Measurements from ENCODE around the gene SUPT3H.
"Not testable (repeated sequence)": the region's sequence is repeated elsewhere in the genome, so short reads cannot be mapped to it uniquely, and the experiment has no call there.

Gene SUPT3H

DNA sequence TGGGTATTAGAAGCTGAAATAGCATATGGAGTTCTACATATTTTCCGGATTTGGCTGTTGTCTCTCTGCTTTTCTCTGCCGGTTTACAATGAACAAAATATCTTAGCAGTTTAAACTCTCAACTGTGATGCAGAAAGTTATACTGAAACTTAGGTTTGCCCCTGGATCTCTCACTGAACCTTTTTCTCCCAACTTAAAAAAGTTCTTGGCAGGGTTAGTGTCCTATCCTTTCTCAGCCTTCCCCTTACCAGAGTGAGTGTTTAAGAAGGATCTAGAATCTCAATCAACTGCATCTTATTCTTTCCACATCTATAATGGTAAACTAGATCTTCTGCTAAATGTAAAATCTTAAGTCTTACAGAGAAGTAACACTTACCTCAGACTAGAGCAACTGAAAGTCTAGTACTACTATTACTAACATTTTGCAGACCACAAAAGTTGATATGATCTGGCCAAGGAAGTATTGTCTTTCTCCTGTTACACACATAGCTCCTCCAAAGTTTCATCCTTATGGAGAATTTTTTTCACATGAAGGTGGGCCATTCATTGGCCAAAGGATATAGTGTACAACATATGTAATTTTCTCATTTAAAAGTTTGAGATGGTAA lies 441.9 kb downstream of the SUPT3H start:
- no peak for DNase-seq

DNA sequence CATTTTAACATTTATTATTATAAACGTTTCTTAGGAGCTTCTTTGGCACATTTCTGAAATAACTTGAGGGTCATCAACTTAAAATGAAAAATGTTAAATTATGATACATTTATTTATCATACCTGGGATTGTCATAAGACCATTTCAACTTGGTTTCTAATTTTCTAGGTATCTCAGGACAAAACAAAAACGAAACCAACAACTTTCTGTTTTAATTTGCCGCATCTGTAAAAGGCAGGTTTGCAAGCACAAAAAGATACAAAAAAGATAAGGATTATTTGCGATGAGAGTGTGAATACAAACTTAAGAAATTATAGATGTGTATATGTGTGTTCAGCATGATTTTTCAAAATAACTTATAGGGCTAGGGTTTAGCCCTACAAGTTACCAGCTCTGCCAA lies 444.6 kb downstream of the SUPT3H start:
- no peak for DNase-seq

DNA sequence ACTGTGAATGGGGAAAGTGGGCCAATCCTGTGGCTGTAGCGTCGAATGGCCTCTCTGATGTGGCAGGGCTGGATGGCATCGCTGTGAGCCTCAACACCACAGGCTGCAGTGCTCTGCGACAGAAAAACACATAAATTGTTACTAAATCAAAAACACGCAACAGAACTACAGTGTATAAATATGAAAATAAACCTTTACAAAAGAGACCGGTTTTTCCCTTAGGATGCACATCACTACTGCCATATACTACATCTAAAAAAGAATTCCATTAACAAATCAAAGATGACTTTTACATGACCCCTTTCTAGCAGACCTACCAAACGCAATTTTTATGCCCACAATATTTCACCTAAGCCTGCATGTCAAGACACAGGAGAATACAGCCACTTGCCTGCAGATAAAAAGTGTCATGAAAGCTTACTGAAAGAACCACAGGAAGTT lies 445.1 kb downstream of the SUPT3H start:
- DNase-seq = no peak

DNA sequence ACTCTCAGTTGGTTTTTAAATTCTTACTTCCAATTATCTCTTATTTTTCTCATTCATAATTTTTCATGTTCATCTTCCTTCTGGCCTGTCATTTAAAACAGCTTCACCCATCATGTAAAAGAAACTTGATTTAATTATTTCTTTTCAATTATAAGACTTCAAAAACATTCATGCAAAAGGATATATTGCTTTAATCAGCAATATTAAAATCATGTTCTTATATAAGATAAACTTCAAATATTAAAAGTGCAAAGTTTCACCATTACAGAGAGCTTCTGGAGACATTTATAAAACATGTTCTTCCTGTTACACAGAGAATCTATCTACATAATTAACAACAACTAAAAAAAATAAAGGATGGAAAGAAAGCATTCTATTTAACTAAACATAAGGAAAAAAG lies 446.3 kb downstream of the SUPT3H start:
- no peak for DNase-seq

DNA sequence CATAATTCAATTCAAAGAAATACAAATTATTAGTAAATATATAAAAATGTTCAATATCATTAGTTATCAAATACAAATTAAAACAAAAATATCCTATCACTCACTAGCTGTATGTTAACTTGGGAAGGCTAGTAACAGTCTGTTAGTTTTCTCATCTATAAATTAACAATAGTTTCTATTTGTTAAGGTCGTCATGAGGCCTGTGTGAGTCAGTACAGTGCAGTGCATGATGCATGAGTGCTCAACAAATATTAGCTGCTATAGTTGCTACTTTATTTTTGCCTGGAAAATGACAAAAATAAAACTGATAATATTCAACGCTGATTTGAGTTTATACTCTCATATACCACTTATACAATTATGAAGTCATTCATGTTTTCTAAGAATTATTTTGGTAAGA lies 451.2 kb downstream of the SUPT3H start:
- no peak for DNase-seq

DNA sequence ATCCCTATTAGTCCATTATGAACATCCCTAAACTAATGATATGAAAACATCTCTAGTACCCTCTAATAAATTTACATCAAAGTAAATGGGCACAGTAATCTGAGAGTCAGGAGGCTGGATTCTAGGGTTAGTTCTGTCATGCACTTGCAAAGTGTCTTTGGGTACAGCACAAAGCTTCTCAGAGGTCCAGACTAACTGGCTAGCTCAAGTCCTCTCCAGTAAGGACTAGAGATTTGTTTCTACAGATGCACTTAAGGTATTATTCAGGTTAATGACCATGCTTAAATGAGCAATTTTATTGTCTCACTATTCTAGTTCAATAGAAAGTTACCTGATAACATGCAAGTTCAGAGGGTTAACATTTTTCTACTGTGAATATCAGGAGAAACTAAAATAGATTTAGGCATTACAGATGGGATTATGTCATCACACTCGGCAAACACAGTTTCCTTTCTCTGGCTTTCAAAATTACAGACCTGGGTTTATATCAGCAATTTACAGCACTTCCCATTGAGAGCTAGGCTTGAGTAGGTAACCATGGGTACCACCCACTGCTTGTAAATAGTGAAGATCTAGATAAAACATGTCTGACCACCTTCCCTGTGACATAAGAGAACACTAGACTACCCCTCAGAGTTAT lies 452.5 kb downstream of the SUPT3H start:
- DNase-seq = peak in 1 of 2 donors; percentile 79

DNA sequence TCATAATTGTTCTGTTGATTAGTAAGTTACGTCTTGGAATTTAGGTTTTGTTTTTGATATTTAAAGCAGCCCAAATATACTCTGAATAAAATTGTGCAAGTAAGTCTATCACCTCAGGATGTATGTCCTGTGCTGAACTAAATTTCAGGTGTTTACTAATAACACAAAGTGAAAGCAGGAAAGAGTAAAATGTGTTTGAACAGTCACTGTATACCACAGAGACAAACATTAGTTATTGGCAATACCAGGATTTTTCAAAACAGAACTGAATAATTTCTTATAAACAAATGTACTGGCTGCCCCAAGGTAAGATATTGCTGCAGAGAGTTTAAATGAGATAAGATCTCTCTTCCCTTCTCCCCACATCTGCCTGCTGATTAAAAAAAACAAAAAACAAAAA lies 454.3 kb downstream of the SUPT3H start:
- no peak for DNase-seq

DNA sequence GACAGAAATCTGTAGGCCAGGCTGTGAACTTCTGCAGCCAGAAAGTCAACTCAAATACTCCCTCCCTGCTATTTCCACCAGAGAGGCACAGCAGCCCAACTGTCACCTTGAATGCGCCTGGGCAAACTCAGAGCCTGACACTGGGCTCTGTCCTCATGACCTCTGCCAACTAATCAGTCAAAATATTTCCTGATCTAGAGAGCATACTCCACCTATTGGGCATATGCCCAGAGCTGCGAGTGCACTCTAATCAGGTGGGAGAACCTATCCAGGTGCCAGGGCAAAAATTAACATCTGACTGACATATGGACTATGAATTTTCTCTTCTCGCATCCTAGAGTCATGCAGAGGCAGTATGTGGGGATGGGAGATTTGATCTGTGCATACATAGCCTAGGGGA lies 455.9 kb downstream of the SUPT3H start:
- DNase-seq = no peak

DNA sequence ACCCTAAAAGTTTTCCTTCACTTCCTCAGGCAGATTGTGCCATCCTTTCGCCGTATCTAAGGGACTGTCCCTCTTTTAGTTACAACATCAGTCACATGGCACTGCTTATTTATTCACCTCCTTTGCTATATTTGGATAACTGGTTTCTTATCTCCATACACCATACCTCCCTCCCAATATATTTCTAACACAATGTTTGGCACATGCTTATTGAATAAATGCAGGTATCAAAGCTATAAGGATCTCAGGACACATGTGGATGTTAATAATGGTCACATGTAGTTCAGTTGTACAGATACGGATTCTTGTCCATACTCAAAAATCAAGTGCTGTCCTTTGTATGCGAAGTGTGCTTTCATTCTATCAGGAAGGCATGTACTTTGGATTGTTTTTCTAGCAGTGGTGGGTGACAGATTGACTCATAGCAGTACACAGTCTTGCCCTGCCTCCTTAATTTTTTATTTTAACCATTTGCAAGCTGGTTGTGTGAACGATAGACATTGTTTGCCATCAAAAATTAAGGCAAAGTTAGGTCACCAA lies 456.7 kb downstream of the SUPT3H start:
- DNase-seq = no peak

DNA sequence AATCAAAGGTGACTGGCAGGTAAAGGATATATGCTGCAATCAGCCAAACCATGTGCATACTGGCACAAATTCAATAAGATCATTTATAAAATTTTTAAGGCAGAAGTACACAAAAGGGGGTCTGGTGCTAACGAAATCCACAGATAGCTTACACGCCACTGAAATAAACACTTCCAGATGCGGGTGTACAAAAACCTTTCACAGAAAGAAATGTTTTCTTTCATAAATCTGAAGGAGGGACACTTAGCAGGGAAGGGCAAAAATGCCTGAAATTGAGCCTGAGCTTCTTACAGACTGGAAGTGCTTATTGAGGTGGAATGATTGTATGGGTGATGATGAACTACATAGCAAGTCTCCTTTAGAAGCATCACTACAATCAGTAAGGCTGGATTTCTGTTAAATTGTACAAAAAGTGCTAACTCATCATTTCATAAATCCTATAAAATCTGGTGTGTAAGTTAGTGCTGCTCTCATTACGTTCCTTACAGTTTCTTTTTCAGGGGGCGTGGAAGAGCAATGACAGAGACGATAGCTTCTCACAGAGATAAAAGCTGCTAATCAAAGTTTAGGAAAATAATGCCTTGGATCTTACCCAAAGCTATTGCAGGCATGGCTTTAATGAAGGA lies 458.9 kb downstream of the SUPT3H start:
- DNase-seq = no peak

DNA sequence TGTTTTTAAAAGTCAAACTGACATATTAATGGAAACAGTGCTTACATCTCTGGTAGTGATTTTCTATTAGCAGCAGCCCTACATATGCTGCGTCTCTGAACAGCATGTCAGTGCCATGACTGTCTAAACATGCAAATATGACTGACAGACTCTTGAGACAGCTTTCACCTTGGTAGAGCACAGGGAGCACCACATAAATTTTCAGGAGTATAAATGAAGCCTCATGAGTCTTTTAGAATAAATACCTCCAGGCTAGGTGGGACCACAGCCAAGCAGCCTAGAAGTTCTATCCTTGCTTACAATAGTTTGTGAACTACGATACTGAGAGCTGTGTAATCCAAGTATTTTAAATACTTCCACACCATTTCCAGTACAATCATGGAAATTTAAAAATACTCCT lies 460.3 kb downstream of the SUPT3H start:
- DNase-seq = no peak

DNA sequence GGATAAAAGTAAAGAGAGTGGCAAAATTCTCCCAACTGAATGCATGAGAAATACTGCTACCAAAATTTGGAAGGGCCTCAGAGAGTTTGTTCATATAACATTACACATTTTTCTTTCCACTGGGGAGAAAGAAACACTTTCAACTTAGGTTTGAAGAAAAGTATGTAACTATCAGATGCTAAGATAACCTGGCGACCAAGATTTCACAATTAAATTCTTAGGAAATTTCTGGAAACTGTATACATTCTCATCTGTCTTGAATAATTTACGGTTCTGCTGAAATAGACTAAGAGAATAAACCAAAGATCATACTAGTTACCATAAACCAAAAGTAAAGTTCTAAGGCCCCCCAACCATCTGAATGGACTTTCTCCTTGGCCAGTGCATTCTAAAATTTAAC lies 462.6 kb downstream of the SUPT3H start:
- DNase-seq = no peak

DNA sequence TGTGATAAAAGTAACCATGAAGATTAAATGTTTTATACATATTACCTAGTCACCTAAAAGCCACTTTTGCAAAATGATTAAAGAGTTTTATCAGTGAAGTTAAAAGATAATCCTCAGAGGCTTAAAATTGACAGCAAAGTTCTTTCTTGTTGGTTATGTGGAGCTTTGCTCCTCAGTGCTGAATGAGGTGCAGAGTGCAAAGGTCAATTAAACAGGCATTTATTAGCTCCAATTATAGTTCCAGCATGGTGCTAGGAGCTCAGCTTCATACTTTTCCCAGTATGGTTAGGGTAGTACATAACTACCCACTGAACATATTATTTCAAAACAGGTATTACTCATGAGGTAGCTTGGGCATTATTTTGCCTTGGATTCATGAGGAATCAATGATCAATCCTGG lies 463.6 kb downstream of the SUPT3H start:
- no peak for DNase-seq

DNA sequence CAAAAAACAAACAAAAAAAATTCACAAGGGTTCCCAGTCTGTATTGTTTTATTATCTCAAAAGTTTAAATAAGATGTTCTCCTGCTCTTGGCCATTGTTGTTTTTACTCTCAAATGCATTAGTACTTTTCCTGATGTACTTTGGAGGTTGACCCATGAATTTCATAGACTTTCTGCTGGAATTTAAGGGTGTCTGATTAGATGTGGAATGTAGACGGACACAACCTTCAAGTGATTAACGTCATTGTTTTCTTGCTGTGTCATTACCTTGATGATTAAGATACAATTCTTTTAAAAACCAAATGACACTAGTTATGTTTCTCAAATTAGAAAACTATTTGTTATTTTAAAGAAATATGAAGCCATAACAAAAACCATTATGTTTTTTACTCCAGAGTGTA lies 471.0 kb downstream of the SUPT3H start:
- no peak for DNase-seq

DNA sequence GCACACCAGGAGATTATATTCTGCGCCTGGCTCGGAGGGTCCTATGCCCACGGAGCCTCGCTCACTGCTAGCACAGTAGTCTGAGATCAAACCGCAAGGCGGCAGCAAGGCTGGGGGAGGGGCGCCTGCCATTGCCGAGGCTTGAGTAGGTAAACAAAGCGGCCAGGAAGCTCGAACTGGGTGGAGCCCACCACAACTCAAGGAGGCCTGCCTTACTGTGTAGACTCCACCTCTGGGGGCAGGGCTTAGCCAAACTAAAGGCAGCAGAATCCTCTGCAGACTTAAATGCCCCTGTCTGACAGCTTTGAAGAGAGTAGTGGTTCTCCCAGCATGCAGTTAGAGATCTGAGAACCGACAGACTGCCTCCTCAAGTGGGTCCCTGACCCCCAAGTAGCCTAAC lies 477.4 kb downstream of the SUPT3H start:
- not testable (repeated sequence) for DNase-seq

DNA sequence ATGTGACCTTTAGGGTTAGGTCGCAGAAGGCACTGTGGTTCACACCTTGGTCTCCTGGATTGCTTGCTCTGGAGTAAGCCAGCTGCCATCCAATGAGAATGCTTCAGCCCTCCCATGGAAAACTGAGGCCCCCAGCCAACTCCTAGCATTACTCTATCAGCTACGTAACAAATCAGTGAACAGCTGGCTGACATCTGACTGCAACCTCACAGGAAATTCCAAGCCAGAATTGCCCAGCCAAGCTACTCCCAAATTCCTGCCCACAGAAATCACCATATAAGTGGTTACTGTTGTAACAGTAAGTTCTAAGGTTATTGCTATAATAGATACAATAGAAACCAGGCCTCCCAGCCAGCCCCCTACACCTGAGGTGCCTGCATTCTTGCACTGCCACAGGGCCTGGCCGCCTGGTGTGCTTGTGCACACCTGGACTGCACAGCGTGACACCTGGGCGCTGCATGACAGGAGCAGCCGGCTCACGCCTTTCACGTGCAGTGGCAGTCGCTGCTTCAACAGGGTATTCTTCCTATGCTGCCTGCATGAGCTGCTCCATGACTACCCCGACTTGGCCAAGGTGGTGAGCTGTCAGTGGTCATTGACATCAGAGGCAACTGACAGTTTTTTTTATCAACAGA lies 479.3 kb downstream of the SUPT3H start:
- DNase-seq = no peak

DNA sequence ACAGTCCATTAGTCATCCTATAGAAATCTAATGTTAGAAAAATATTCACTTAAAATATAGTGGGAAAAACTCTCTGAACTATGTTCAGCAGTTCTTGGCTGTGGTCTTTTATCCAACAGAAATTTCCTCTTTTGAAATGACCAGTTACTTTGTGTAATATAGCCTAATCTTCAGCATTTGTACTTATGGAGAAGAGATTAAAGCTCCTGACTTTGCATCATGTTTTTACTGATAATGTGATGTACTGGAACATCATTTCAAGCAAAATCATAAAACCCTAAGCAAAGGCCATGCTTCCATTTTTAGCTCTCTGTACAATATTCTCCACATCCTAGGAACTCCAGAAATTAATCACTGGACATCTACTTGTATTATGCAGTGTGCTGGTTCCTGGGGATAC lies 480.4 kb downstream of the SUPT3H start:
- DNase-seq = no peak

DNA sequence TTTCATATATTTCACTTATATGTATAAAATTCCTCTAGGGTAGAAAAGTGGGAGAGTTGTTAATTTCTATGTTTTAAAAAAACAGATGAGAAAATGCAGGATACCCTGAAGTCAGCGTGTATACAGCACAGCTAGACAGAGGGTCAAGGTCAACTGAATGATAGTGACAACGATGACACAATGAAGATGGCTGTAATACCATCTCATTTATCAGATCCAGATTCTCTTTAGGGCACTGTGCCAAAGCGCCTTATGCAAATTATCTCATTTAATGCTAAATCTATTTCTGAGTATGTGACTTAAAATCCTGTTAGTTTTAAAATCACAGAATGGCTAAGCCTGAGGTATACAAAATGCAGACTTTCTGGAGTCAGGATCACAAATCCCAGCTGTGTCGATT lies 481.0 kb downstream of the SUPT3H start:
- no peak for DNase-seq

DNA sequence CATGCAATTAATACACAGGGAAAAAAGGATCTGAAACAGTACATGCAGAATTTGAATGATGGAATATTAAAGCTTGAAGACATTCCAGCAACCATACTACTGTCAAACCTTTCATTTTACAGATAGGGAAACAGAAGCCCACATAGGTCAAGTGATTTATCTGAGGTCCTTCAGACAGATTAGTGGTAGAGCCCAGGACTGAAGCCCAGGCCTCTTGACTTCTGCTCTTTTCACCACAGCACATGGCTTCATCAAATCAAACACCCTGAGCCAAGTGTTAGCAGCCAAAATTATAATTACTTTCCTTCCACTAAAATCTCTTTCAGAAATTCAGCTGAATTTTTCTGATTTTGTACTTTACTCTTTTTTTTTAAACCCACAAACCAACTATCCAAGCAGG lies 485.2 kb downstream of the SUPT3H start:
- no peak for DNase-seq

DNA sequence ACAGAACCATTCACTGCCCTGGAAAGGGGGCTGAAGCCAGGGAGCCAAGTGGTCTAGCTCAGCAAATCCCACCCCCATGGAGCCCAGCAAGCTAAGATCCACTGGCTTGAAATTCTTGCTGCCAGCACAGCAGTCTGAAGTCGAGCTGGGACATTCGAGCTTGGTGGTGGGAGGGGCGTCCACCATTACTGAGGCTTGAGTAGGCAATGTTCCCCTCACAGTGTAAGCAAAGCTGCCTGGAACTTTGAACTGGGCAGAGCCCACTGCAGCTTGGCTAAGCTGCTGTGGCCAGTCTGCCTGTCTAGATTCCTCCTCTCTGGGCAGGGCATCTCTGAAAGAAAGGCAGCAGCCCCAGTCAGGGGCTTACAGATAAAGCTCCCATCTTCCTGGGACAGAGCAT lies 498.7 kb downstream of the SUPT3H start:
- DNase-seq = not testable (repeated sequence)

DNA sequence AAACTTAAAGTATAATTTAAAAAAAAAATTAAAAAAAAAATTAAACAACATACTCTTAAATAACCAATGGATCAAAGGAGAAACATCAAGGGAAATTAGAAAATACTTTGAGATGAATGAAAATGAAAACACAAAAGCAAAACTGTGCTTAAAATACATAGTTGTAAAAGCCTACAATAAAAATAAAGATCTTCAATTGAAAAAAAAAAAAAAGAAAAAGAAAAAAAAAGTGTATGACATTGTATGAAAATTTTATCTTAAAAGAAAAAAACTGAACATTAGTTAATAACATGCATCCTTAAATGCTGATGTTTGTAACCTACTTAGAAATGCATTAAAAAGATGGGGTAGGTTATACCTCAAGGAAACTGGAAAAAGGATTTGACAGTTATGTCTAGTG lies 501.1 kb downstream of the SUPT3H start:
- DNase-seq = not testable (repeated sequence)

DNA sequence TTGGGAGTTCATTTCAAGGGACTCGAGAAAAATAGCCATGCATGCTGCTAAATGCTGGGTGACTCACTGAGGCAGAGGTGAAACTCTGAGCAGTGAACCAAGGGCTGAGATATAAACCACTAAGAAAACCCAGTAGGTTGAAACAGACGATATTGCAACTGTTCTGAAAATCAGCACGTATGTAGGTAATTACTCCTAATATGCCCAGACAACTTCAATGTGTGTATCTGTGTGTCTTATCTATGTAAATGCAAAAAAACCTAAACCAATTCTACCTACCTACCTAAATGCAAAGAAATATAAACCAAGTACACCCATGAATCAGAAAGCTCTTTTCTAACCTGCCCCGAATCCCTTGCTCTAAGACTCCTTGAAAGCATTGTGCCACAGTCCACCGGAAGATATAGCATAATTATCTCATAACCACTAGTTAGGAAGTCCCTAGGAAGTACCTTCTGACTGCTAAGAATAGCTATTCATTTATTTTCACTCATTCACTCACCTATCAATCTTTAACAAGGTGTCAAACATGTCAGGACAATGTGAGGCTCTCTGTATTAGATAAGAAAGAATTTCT lies 508.3 kb downstream of the SUPT3H start:
- DNase-seq = no peak

DNA sequence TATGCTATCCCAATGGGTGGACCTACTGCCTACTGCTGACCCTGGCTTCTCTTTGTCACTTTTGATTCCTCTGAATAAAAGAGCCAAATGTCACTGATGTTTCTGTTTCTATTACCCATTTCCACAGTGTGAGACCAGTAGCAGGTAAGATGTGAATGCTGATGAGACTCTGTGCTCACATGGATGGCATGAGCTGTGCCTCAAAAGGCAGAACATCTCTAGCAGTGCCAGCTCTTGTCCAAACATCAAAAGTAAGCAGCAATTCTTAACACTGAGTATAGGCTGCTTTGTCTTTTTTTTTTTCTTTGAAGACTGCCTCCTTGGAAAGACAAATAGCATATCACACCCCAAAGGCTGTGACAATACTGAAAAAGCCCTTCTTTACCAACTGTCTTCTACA lies 508.8 kb downstream of the SUPT3H start:
- DNase-seq = no peak

DNA sequence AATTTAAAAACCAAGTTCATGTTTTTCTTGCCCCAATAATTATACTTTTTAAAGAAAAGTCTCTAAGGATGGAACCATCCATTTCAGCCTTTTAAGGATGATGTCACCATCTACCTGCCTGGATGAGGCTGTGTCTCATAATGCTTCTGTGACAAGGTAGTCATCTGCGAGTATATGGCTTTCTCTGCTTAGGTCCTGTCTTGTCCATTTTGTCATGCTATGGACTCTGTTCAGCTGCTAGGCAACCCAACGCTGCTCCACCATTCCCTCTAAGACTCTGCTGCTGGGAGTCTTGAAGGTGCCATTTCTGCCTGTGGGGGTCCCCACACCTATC lies 509.4 kb downstream of the SUPT3H start:
- no peak for DNase-seq

Measured in bone marrow (tissue), 2 donors.